CD4-positive, alpha-beta T cell treated with Interleukin-4 for 1 hour (primary cell): ENCODE data around the gene NEIL3.
"Not testable (repeated sequence)": the region's sequence is repeated elsewhere in the genome, so short reads cannot be mapped to it uniquely, and the experiment has no call there.

Experiments
- DNase-seq, 2 donors: peaks; one replicate each; pipeline ENCODE4 v3.0.0-alpha.2; 2020 to 2022

NEIL3 gene

DNA sequence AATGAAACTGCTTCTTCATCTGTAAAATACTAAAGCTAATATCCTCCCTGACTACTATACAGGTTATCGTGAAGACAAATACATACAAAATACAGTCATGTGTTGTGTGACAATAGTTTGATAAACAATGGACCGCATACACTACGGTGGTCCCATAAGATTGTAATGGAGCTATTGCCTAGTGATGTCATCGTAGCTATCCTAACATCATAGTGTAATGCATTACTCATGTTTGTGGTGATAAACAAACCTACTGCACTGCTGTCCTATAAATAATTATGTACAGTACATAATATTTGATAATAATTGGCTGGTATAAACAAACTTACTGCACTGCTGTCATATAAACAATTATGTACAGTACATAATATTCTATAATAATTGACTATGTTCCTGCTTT lies 5.6 kb upstream of the NEIL3 start:
- DNase-seq: no peak

DNA sequence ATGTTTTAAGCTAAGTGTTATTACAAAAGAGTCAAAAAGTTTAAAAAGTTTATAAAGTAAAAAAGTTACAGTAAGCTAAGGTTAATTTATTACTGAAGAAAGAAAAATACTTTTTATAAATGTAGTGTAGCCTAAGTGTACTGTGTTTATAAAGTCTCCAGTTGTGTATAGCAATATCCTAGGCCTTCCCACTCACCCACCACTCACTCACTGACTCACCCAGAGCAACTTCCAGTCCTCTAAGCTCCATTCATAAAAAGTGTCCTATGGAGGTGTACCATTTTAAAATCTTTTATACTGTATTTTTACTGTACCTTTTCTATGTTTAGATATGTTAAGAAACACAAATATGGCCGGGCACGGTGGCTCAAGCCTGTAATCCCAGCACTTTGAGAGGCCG lies 4.8 kb upstream of the NEIL3 start:
- not testable (repeated sequence) for DNase-seq

DNA sequence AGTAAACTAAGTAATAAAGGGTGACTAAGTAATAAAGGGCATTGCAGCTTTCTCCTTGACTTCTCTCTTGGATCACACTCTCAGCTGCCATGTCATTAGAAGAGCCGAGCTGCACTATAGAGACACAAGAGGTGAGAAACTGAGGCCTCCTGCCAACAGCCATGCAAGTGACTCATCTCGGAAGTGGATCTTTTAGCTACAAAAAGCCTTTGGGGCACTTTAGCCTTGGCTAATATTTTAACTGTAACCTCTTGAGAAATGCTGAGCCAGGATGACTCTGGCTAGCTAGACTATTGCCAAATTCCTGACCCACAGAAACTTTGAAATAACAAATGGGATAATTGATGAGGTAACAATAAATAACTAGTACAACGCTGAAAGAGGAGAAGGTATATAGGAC lies 1.5 kb upstream of the NEIL3 start:
- peak in 1 of 2 donors; percentile 36 for DNase-seq

DNA sequence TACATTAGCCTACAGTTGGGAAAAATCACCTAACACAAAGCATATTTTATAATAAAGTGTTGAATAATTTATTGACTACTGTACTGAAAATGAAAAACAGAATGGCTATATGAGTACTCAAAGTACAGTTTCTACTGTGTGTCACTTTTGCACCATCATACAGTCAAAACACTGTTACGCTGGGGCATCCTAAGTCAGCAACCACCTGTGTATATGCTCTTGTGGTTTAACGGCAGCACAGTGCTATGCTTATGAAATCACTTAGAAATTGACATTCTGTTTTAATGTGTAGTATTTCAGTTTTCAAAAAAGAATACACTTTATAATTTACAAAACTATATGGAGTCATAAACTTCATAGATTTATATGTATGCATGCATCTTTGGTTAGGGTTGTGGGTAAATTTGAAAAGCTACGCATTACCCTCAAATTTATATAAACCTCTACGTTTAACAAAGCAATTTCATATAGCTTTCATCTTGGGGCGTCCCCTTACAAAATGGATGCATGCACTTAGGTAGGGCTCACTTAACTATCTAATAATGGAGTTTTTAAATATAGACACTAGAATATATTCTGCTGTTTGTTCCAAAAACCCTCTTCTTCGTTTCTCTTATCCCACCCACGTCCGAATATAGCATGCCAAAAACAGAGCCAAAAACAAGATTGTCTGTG lies 690 bp upstream of the NEIL3 start:
- DNase-seq: peak in 1 of 2 donors; percentile 25

DNA sequence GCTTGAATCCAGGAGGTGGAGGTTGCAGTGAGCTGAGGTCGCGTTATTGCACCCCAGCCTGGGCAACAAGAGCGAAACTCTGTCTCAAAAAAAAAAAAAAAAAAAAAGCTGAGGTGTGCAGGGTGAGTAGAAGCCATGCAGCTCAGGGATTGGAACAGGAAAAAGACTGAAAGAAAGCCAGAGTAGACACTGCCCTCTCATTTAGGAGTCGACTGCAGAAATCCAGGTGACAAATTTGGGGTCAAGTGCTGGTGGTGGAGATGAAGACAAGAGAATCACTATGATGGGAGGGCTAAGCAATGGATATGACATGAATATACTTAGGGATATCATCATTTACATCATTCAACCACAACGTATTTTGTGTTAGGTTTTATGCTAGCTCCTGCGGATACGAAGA lies 1.9 kb downstream of the NEIL3 start:
- DNase-seq: no peak

DNA sequence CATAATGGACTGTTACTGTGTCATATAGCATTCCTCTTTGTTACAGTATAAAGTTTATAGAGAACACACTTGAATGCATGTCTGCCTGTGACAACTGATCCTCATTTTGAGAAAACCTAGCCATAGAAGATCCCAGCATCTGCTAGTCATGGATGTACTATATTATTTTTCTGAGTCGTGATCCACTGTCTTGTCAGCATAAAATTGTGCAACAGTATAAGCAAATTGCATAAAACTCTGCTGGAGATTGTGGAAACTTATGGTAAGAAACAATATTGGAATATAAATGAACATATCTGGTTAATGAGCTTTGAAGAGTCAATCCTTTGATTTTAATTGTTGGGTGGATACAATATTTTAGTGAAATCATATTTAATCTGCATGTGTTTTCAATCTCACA lies 3.6 kb downstream of the NEIL3 start:
- DNase-seq: no peak

DNA sequence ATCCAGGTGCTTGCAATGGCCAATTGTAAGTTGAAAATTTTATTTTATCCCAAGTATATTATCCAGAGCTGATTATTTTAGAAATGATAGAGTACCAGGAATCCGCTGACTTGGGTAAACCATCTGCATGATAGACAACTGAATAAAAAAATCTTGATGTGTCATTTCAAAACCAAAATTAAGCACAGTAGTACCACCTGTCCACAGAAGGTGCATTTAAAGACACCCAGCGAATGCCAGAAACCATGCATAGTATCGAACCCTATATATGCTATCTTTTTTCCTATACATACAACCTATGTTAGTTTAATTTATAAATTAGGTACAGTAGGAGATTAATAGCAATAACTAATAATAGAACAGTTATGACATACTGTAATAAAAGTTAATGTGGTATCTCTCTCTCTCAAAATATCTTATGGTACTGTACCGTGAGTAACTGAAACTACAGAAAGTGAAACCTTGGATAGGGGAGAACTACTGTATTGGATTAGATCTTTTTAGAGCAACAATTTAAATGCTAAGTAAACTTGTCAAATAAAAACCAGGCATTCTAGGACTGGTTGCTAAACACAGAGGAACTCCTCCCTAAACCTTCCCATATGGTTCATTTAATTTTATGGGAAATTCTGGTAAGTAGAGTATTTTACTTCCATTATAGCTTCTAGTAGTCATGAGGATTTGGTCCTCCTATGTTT lies 6.2 kb downstream of the NEIL3 start:
- DNase-seq: peak in 1 of 2 donors; percentile 37

DNA sequence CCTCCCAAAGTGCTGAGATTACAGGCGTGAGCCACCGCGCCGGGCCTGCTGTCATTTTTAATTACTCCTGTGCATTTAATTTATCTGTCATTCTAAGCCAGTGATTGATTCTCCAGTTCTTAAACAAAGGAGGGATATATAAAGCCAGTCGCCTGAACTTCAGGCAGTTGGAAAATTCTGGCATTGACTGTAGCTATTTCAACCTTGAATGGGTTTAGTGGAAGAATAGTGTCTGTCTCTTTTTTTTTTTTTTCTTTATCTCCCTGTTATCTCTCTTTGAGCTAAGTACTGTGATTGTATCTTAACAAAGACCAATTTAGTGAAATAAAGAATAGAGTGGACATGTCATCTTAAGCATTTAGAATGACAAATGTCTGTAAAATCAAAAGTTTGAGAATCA lies 11.0 kb downstream of the NEIL3 start:
- DNase-seq: no peak

DNA sequence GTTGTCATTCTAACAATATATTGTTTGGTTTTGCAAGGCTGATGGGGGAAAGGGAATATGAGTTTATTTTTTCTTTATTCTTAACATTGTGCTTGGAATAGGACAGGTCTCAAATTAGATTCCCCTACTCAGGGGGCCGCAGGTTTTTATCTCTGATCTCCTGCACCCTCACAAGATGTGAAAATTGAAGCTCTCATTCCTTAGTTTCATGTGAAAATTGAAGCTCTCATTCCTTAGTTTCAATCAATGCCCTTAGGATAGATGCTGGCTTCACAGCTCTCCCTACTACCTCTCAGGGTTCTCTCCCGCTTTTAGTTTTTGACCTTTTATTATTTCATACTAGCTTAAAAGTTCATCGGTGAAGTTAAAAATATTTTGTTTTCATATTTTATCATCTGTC lies 12.0 kb downstream of the NEIL3 start:
- DNase-seq: no peak

DNA sequence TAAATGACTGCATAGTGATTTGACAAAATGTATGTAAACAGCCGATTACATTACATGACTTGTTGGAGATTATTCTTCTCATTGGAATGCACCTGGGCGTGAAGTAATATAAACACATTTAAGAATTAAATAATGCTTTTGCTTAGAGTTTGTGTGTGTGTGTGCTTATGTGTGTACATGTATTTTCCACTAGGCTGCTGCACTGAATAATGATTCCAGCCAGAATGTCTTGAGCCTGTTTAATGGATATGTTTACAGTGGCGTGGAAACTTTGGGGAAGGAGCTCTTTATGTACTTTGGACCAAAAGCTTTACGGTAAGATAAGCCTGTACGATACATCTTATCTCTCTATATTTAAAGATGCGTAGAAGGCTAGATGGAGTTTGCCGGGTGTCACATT lies 12.6 kb downstream of the NEIL3 start:
- DNase-seq: no peak

DNA sequence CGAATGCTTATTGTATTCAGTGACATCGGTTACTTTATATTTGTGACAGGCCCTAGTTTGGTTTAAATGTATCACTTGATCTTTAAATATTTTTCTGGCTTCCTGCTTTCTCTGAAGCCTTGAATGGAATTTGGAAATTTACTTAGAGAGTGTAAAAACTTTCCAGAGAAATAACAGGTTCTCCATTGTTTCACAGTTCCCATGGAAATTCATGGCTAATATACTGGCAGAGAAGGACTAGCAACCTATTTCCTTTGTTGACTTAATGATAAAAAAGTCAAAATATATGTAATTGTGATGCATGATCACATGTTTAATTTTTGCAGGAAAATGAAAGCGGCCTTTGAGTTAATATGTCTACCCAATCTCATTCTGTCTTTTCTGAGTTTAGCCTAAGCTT lies 13.2 kb downstream of the NEIL3 start:
- DNase-seq: no peak

DNA sequence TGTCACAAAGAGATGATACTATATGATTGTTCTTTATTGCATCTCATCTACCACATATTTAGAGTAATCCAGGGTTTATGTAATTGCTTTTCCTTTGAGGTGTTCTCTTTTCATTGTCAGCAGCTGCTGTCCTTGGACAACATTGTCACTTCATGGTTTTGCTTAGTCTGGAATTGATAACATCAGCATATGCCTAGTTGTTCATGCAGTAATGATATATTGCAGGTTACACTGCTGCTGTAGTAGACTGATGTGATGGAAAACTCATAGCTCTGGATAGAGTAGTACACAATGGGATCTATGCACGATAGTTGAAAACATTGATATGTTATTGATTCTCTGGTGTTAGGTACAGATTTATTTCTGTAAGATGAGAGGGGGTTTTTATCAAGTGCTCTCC lies 13.7 kb downstream of the NEIL3 start:
- DNase-seq: no peak

DNA sequence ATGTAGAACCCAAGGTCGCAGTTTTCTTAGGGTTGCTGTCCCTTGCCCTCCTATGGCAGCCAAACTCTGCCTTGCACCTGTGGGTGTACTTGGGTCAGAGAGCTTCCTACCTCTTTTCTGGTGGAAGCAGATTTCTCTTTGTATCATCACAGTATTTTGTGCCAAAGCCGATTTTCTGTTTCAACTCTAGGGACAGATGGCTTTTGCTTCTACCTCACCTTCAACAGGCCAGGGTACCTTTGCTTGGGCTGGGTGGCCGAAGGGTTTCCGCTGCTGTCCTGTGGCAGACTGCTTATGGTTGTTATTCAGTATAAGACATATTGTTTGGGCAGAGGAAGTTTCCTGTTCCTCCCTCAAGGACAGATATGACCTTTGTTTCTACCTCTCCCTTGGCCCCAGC lies 22.4 kb downstream of the NEIL3 start:
- no peak for DNase-seq

DNA sequence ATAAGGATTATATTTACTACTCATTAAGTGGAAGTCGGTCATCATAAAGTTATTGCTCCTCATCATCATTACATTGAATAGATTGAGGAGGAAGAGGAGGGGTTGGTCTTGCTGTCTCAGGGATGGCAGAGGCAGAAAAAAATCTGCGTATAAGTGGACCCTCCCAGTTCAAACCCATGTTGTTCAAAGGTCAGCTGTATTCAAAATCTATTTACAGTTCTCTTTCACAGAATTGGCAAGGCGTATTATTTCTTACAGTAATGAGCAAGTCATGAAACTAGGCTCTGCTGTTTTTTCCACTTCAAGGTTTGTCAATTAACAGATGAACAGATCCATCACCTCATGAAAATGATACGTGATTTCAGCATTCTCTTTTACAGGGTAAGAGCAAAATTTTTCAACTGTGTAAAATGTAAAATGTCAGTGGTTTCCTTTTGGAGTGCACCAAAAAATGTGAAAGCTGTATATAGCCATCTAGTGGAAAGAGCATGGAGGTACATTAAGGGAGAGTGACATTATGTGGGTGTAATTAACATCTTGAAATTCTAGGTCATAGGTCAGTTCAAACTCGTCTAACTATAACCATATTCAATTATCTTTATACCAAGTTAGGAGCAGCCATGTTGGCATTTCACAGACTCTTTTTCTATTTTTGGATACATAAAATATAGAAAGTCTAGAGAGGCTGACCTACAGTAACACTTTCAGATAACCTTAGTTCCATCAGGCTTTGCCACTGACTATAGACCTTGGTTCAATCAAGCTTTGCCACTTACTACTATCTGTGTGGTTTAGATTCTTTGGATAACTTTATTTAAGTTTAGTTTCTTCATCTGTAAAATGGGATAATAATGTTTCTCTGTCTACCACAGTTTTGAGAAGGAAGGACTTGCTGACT lies 30.1 kb downstream of the NEIL3 start:
- DNase-seq: peak in 1 of 2 donors; percentile 68

DNA sequence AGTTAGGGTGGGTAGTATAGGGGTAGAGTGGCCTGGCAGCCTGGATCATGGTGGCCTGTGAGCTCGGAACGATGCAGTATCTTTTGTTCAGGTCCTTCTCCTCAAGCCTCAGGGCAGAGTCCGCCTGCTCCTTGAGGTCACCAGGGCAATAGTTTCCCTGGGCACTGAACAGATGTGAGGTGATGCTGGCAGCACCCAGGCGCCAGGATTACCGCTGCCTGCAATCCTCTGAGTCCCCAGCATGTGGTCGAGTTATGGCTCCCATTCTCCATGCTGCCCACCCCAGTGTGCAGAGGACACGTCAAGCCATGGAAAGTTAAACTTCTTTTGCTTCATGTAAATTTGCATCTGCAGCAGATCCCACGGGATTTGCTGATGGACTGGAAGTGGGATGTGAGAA lies 38.7 kb downstream of the NEIL3 start:
- no peak for DNase-seq

DNA sequence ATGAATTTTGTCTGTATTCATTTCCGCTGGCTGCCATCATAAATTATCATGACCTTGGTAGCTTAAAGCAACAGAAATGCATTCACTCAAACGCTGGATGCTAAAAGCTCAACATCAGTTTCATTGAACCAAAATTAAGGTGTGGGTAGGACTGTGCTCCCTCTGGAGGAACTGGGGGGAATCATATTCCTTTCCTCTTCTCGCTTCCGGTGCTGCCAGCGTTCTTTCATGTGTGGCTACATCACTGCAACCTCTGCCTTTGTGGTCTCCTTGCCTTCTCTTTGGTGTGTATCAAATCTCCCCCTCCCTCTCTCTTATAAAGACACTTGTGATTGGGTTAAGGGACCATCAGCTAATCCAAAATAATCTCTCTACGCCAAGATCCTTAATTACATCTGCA lies 39.5 kb downstream of the NEIL3 start:
- DNase-seq: no peak

DNA sequence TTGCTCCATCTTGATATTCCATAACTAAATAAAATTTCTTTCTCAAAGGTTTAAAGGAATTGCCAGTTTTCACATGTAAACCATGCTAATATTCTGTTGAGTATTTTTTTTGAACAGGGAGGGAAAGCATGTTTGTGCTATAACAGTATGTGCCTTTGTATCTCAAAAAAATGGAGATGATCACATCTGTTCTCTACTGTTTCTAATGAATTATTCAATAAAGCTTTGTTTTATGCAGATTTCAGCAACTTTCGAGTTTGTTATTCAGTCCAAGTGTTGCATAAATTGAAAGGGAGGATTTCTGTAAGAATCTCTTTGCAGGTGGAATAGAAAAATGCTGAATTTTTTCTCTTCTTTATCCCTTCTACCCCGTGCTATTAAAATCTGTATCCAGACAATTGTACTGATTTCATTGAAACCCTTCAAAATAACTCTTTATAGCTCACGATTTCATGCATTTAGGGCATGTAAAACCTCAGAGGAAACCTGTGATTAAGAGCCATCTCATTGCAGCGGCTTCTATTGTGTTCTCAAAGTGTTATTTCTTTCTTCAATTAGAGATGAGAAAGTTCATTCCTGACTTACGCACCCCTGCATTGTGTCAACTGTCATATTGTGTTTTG lies 42.1 kb downstream of the NEIL3 start:
- DNase-seq: no peak

DNA sequence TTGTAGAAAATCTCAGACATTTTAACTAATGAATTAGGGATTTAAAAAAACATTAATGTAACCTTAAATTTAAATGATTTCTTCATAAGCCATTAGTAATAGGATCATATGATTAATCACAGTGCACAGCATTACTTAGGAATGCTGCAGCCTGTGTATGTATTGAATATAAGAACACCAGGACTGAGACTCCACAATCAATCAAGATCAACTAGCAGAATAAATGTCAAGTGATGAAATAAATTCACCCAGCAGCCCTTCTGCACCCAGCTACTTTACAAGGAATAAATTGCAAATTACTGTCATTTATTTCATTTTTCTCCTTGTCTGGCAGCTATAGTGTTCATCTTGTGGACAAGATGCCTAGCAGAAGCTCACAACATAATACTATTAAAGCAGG lies 46.5 kb downstream of the NEIL3 start:
- no peak for DNase-seq

DNA sequence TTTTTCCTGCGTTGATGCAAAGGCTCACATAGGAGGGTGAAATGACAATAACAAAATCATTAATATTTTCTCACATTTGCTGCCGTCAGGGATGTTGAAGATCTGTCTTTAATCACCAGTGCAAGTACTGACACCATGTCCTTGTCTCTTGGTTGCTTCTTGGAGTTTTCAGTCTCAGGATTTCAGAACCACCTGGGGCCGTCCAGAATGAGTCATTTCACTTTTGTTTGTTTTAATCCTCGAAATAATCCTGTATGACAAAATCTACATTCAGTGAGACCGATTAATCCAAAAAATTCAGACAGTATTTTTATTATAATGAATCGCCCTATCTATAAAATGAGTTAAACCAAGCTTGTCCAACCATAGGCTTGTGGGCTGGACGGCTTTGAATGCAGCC lies 47.2 kb downstream of the NEIL3 start:
- no peak for DNase-seq

DNA sequence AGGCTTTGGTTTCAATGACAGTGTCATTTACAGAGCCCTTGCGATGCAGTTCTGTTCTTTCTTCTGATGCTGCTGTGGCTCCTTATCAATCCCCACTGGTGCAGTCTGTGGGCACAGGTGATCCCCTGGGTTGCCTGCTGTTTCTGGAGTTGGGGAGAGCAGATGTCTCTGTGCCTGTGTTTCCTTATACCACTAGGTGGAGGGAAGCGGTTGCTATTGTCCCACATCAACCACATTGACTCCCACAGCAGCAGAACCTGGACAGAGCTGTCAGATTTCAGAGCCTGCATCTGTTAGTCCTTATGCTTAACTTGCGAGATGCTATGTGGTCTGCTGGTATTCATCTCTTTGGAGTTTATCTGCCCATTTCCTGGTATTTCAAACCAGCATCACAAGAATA lies 57.7 kb downstream of the NEIL3 start:
- DNase-seq: no peak

DNA sequence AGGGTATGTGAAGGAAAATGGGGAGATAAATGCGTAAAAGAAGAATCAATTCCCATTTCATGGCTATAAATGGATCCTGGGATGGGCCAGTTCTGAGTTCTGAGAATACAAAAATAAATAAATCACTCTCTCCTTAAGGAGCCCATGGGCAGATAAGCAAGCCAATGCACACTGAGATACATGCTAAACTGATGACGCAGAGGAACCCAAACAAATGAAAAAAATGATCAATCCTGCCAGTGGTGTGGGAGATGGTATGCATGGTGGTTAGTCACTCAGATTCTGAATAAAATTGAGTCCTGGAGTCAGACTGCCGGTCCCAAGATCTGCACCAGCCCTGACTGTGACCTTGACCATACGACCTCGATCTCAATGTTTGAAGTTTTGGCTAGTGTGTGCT lies 59.7 kb downstream of the NEIL3 start:
- no peak for DNase-seq

DNA sequence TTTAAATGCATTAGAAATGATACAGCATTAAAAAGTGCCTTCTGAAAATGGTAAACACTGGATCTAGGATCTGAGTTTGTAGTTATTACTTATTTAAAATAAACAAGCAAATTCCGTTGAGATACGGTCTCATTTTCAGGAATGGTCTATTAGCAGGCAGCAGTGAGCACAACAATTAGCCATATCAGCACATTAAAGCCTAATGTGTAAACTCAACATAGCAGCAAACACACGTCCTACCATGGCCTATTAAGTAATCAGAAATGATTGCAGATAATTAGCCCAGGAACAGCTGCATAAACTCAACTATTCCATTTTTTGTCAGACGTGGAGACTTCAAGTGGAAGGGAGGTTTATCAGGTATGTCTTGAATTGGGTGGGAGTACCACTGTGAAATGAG lies 61.8 kb downstream of the NEIL3 start:
- no peak for DNase-seq

DNA sequence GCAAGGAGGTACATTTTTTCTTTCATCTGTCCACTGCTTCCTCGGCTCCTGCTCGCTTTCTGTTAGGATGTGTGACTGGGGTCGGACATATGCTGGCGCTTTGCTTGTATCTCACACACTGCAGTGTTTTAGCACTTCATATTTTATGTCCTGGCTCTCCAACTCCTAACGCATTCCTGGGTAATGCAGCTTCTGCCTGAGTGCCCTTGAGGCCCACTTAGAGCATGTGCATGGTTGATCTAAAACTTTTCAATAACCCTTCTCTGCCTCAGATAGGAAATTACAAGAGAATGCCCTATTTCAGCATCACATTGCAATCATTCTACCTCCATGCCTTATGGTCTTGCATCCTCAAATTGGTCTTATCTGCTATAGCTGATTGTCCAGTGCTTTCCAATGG lies 65.3 kb downstream of the NEIL3 start:
- DNase-seq: no peak

DNA sequence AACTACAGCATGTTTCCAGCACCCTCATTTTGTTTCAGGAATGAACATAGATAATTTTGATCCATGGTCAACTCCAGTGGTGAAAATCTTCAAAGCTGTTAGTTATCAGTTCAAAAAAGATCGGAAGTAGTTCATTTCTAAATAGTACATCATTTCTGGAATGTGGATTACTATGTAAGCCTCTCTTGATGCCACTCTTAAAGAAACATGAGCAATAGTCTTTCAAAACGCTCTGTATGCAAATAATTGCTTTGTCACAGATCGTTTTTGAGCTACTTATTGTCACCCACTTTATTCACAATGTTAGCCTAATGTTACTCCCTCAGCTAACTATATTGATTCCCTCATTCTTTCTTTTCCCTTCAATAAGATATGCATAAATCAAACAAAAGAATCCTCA lies 65.7 kb downstream of the NEIL3 start:
- DNase-seq: no peak
